Activated CD8-positive, alpha-beta memory T cell treated with anti-CD3 and anti-CD28 coated beads for 48 hours (primary cell): ENCODE results near the gene GMDS.

Experiments
- DNase-seq, 3 experiments: peaks; one replicate each; pipeline ENCODE4 v3.0.0-alpha.2; 2020; ENCODE audit warnings: low read depth in 2 of 3, low spot score in 2 of 3

The GMDS gene

GRCh38 chr6:2245103-2245876, at the start of gene GMDS:
TSS of gene GMDS (minus strand) at chr6:2245605.
- peak; percentile 47 to 67 (median 49) for DNase-seq

- DNase-seq: no peak
Measured at GRCh38 chr6:2285510-2285909, 40.1 kb upstream of the GMDS start.

GRCh38 chr6:2275892-2276242, 30.5 kb upstream of the GMDS start:
- no peak for DNase-seq

GRCh38 chr6:2274981-2275891, 29.8 kb upstream of the GMDS start:
- DNase-seq: no peak

GRCh38 chr6:2272696-2273095, 27.3 kb upstream of the GMDS start:
- DNase-seq: no peak

- DNase-seq: no peak
Measured at GRCh38 chr6:2270054-2270453, 24.6 kb upstream of the GMDS start.

GRCh38 chr6:2266841-2267240, 21.4 kb upstream of the GMDS start:
- no peak for DNase-seq

- DNase-seq: no peak
Measured at GRCh38 chr6:2266031-2266795, 20.8 kb upstream of the GMDS start.

GRCh38 chr6:2264932-2265331, 19.5 kb upstream of the GMDS start:
- DNase-seq: no peak

GRCh38 chr6:2263896-2264295, 18.5 kb upstream of the GMDS start:
- DNase-seq: no peak

- no peak for DNase-seq
Measured at GRCh38 chr6:2259574-2259973, 14.2 kb upstream of the GMDS start.

GRCh38 chr6:2259002-2259494, 13.6 kb upstream of the GMDS start:
- no peak for DNase-seq

- no peak for DNase-seq
Measured at GRCh38 chr6:2258112-2258511, 12.7 kb upstream of the GMDS start.

GRCh38 chr6:2257363-2257762, 12.0 kb upstream of the GMDS start:
- no peak for DNase-seq

GRCh38 chr6:2254747-2255146, 9.3 kb upstream of the GMDS start:
- DNase-seq: no peak

- DNase-seq: no peak
Measured at GRCh38 chr6:2249126-2249525, 3.7 kb upstream of the GMDS start.

GRCh38 chr6:2247664-2248063, 2.3 kb upstream of the GMDS start:
- DNase-seq: no peak

- peak in 1 of 3 experiments; percentile 9 for DNase-seq
Measured at GRCh38 chr6:2245877-2246863, 765 bp upstream of the GMDS start.

GRCh38 chr6:2244261-2245102, 923 bp downstream of the GMDS start:
- no peak for DNase-seq
